NCI-H2107 (cell line): ENCODE results near the gene SYMPK.
A peak's percentile ranks its signal among the peaks of the same experiment; 100 is the strongest.

Source experiments
- DNase-seq: peaks from one replicate; lab custom pipeline; 2025; lab: John Stamatoyannopoulos, UW

The SYMPK gene

DNA sequence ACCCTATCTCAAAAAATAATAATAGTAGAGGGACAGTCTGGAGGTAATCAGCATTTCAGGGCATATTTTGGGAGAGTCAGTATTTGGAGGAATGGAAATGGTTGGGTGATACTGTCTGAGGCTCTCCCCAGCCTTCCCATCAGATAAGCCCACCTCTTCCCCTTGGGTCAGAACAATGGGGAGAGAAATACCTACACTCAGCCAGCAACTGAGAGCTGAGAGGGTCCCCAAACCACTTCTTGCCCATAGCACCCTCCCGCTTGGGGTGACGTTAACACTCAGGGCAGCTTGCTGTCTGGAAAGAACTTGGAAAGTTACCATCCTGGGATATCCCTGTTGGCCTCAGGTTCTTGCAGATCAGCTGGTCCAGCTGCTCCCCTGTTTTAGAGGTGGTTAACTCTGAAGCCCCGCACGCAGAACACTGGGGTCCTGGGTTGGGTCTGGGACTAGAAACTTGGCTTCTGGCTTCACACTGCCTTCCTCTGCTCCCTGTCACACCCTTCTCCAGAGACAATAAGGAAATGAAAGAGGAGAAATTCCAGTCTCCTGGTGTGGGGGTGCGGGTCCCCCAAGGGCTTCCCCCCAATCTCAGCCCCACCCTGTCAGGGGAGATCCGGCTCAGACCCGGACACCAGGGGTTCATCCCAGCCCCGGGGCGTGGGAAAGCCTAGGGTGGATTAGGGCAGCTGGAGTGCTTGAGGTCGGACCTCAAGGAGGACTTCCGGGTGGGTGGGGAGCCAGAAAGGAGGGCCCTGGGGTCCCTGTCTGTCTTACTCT lies 3.6 kb upstream of the SYMPK start:
- no peak for DNase-seq

DNA sequence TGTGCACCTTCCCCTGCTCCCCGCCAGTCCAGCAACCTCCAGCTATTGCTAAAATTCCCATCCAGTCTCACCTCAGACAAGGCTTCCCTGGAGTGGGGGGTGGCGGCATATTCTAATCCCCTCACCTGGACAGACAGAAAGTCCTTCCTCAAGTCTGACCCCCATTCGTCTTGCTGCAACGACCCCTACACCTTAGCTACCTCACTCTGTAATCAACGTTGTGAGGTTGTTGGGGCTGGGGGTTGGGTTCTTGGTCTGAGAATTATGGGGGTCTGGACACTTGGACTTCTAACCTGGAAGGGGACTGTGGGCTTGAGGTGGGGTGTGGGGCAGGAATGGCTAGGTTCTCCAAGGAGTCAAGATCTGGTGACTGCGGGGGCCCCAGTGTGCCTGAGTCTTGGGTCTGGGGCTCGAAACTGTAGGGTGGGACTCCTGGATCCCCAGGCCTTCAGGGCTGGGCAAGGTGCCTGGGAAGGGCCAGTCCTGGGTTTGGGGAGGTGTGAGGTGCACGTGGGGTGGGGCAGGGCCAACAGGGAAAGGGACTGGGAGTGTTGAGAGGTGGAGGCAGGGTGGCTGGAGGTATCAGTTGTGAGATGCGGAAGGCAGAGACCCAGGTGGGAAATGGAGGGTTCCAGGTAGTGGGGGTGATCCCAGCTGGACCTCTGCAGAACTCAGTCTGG lies 2.5 kb upstream of the SYMPK start:
- DNase-seq, result no peak

DNA sequence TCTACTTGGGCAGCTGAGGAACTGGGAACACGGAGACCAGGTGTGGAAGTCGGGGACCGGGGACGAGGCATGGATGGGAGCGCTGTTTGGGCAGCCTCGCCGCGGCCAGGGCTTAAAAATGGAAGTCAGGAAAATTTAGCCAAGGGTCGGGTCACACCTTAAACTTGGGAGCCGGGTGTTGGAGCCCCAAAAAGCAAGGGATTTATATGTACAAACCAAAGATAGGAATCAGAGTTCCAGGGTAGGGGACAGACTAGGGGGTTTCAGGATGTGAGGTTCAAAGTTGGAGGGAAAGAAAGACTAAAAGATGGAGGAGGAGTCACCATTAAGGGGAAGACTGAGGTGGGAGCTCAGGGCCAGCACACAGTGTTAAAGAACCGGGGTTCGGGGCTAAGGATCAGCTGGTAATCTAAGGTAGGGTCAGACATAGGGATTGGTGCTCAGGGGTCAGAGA lies 1.7 kb upstream of the SYMPK start:
- DNase-seq, result no peak

DNA sequence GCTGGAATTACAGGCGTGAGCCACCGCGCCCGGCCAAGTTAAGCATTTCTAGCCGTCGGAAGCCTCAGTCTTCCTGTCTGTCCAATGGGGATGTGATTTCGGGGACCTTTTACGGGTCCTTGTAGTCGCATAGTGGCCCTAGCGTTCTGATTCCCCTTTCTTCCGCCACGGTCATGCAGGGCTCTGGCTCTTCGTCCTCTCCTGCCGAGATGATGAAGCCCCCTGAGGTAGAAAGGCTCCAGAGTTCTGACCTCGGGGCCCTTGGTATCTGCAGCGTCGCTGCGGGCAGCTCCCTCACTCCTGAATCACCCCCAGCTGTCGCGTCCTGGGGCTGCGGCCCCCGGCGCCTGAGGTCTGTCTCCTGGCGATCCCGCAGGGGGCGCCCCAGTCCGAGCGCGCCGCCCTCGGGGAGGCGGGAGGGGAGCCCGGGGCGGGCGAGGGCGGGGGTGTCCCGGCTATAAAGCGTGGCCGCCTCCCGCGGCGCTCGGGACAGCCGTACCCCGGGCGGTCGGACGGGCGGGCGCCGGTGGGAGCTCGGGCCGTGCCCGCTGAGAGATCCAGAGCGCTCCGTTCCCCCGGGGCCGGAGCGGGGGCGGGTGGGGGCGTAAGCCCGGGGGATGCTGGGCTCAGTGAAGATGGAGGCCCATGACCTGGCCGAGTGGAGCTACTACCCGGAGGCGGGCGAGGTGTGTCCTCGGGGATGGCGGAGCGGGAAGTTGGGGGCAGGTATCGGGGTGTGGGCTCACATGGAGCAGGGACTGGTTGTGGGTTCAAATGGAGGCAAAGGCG lies 1.1 kb upstream of the SYMPK start, which contains the start of gene FOXA3:
Gene FOXA3 (plus strand): TSS at position 487 of the 789 bp plus-strand sequence. CDS start 131 bp downstream, at position 618.
- no peak for DNase-seq

DNA sequence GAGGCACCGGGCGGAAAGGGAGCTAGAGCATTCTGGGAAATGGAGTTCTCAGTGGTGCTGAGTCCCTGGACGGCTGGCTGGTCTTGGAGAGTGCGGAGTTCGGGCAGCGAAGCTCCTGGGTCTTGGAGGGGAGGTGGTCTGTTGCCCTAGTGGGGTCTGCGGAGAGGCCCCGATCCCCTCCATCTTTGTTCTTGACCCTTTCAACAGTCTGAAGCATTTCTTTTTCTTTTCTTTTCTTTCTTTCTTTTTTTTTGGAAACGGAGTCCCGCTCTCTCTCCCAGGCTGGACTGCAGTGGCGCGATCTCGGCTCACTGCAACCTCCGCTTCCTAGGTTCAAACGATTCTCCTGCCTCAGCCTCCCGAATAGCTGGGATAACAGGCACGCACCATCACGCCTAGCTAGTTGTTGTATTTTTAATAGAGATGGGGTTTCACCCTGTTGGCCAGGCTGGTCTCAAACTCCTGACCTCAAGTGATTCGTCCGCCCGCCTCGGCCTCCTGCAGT lies 440 bp upstream of the SYMPK start:
- no peak for DNase-seq

DNA sequence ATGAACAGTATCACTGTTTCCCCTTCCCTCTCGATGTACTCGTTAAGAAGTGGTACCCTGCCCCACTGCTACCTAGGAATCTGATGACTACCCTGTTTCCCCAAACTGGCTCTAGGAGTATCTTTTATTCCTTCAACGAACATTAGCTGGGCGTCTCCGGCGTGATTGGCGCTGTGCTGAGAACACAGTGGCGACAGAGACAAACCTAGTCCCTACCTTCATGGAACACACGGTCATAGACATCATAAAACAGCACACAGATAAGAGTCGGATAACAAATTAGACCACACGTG lies 730 bp downstream of the SYMPK start:
- DNase-seq, result no peak

DNA sequence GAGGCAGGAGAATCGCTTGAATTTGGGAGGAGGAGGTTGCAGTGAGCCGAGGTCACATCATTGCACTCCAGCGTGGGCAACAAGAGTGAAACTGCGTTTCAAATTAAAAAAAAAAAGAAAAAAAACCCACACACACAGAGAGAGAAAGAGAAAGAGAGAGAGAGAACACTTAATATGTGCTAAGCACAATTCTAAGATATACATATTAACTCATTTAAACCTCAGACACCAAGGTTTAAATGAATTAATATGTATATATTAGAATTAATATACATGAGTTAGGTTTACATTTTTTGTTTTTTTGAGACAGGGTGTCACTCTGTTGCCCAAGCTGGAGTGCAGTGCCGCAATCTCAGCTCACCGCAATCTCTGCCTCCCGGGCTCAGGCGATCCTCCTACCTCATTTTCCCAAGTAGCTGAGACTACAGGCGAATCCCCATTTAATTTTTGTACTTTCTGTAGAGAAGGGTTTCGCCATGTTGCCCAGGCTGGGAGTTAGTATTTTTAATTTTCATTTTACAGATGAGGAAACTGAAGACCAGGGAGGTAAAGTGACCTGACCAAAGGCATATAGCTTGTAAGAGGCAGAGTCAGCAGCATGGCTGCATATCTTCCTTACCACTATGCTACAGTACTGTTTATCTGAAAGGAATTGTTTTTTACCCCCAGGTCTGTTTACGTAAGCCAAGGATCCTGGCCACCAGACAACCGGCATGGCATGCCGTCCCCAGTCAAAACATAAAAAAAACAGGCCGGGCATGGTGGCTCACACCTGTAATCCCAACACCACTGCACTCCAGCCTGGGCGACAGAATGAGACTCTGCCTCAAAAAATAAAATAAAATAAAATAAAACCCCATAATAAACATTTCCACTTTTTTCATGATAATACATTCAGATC lies 2.3 kb downstream of the SYMPK start:
- DNase-seq, result no peak

DNA sequence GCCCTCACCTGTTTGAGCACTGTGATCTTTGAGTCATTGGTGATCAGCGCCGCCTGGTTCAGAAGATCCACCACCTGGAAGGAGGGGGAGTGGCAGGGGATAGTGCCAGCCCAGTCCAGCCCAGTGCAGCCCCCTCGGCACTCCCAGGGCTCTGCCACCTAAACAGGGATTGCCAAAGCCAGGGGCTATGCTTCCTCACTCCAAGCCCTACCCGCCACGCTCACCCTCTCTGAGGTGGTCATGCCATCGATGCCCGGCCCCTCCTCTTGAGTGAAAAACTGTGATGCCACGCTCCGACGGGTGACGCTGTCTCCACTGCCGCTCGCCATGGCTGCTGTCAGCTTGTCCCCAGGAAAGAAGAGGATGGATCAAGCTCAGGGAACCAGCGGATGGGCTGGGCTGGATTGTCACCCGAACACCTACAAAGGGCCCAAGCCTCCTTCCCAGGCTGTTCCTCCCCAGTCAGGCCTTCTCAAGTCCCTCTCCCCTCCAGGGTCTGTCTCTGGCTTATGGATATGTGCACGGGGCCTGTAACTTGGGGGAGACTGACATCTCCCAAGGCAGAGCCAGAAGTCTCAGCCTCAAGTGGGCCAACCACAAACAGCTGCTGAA lies 8.7 kb downstream of the SYMPK start:
- no peak for DNase-seq

DNA sequence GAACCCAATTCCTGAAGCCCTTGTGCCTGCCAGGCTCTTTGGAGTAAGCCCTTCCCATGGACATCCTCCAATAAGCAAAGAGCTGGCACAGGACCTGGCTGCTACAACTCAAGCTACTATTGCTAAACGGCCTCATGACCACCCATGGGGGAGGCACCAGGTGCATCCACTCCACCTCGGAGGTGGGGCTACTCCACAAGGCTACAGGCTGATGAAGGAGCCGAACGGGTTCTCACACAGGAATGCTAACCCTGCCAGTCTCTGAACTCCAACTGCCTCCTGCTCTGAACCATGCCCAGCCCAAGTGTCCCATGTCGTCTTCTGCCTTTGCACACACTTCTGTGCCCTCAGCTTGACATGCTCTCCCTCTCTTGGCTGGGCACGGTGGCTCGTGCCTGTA lies 10.0 kb downstream of the SYMPK start:
- peak; percentile 51 for DNase-seq

DNA sequence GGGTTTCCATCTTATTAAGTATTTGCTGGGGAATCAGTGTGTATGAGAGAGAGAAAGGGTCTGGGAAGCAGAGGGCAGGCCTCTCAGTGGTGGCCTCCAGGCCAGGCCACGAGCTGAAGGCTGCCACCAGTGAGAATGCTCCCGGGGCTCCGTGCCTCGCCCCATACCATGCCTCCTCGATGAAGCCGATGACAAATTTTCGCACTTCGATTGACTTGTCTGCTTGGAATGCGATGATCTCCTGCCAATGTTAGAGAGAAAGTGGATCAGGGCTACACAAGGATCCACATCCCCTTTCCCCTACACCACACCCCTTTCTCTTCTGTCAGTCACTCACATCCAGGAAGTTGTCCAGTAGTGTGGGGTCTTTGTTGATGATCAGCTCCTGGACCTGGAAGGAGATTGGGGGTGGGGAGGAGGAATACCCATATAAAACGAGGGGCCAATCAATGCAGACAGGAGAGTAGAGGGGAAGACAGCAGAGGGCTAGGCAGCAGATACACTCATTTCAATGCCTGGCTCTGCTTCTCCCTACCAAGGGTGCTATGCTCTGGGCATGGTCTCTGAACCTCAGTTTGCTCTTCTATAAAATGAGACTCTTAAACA lies 10.7 kb downstream of the SYMPK start:
- no peak for DNase-seq

DNA sequence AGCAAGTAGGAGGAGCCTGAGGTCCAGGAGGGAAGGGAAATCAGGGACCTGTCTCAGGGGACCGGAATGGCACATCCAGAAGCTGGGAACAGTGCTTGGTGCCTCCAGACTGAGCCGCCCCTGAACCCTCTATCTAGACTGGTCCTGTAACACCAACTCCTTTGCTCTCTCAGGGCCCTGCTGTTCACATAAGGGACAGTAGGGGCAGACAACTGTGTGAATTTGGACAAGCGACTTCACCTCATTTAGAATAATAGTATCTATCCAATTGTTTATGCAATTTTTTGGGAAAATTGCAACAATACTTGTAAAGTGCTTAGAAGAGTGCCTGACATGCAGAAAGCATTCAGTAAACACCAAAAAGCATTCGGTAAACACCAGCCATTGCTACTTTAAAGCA lies 14.0 kb downstream of the SYMPK start:
- no peak for DNase-seq

DNA sequence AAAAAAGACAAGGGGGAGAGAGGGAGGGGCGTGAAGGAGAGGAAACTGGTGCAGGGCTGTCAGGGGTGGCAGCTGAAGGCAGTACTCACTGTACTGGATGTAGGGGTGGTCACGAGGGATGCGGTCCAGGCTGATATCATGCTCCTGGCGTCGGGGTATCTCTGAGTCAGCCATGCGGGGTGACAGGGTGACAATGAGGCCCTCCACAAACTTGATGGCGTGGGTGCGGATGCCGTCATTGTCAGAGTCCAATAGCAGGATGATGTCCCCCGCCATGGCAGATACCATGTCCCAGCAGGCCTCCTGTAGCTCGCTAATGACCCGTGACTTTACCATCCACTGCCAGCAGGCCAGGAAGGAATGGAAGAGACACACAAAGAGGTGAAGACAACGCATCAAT lies 15.3 kb downstream of the SYMPK start:
- DNase-seq, result no peak

DNA sequence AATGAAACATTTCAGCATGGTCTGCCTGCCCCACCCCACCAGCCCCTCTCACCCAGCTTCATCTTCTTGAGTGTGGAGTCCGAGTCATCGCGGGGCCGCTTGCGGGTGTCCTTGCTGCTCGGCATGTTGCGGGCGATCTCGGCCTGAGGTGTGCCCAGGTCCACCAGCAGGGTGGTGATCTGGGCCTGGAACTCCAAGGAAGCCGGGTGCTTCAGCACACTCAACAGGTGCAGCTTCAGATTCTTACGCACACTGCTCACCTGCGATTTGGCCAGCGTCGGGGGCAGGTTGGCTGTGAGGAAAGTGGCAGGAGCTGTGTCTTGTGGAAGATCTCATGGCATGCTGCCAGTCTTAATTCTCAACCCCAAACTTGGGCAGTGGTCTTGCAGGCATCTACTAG lies 20.7 kb downstream of the SYMPK start:
- DNase-seq, result no peak

DNA sequence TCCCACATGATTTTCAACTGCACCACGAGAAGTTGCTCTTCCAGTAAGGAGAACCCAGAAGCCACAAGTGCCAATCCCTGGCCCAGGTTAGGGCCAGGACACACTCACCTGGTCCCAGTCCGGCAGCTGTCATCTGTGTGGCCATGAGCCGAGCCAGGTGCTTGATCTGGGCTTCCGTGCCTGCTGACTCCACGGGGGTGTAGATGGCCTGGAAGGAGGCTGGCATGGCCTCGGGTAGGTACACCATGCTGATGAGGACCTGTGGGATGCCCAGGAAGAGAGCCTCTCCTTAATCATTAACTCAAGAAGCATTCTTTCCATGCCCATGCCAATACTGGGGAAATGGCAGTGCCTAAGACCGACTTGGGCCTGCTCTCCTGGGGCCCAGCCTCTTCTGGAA lies 28.0 kb downstream of the SYMPK start:
- DNase-seq, result no peak

DNA sequence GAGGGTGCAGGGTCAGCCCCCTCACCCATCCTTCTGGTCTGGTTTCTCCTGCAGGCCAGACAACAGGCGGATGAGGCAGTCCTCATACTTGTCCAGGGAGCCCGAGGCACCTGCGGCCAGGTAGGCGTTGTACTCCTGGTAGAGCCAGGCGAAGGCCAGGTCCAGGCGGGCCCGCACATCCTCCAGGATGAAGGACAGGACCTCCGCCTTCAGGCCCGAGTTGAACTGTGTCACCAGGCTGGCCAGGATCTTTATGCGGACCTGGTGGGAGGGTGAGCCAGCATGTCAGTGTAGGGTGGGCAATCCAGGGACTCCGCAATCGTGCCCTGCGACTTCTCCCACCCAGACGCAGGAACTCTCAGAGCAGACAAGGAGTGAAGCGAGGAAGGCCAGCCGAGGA lies 34.0 kb downstream of the SYMPK start:
- DNase-seq, result no peak

DNA sequence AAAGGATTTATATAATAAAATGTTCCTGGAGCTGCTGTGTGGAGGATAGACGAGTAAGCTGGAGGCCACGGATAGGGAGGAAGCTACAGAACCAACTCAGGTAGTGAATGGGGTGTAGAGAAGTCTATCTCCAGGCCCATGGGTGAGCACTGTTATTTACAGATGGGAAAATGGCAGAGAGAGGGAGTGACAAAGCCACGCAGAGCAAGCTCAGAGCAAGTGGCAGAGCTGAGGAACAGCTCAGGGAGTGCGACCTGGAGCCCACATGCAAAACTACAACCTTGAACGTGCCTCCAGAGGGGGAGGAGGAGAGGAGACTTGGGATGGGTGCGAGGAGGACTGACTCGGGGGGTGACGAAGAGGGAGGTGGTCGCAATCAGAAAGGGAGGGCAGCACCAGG lies 34.4 kb downstream of the SYMPK start:
- no peak for DNase-seq

DNA sequence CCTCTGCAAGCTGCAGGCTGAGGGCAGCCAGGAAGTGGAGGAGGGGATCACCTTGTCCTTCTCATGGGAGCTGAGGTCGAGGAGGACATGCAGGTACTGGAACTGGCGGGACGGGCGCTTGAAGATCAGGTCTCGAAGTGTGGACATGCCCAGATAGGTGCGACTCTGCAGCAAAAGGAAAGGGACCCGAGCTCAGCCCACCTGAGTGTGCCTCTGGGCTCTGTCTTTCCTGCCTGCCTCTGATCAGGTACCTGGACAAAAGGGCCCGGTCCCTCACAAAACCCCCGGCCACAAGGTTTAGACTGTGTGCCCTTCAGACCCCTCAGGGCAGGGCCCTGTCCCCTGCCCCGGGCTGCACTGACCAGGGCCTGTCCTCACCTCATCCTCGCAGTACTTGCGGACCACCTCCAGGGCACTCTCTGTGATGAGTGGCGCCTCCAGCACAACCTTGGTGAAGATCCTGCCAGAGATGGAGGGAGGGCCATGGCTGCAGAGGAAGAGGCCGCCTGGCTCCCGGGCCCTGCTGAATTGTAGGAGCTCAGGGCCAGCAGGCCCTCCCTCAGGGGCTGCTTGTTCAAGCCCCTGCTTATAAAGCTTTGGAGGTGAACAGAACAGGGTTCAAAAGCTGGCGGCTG lies 35.4 kb downstream of the SYMPK start:
- DNase-seq, result no peak

DNA sequence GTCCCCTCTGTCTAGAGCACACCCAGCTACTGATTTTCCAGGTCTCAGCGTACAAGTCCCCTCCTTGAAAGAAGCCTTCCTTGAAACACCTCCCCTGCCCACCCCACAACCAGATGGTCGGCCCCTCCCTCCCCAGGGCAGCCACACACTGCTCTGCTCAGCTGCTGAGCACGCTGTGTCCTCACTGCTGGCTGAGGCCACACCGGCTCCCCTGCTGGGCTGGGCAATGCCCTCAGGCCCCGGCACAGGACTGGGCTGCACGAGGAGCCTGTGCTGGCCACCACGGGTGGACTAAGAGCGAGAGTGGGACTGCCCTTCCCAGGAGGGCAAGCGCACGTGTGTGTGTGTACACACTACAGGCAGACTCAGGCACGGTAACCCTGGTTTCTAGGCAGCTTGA lies 36.0 kb downstream of the SYMPK start:
- no peak for DNase-seq

DNA sequence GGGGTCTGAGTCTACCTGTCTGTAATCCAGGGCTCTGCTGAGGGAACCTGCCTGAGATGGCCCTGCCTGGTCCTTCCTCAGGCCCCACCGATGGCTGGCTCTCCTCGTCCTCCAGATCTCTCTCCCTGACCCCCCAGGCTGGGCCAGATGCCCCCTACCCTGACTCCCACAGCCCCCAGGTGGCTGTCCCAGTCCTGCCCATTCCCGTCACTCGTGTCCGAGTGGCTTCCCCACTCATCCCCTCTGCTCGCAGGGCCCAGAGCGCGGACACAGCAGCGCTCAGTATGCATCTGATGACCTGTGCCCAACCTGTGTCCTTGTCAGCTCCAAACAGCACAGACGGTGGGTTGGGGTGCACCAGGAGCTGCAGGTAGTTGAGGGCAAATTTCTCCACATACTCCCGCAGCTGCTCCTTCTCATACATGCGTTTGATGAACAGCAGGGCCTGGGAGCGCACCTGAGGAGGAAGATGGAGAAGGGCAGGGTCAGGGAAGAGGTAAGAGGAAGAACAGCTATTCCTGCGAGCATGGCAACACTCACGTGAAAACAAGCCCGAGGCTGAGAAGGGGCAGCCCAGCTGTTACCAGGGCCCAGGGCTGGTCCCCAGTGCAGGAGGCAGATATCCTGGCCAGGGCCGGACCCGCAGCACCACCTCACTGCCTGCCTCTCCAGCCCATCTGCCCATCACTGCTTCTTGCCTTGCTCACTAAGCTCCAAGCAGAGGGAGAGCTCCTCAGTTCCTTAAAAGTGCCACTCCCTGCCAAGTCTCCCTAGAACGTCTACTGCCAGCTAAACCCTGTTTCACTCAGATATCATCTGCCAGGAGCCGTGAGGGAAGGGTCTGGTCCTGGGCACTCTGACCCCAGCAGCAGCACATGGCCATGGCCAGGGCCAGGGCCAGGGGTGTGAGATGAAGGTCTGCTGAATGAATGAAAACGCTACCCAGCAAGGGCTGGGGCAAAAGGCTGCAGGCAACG lies 36.7 kb downstream of the SYMPK start:
- no peak for DNase-seq
